ENCODE results near the gene GOLGA6L2.
"Not testable (repeated sequence)": the region's sequence is repeated elsewhere in the genome, so short reads cannot be mapped to it uniquely, and the experiment has no call there.

GOLGA6L2 gene

GRCh38 chr15:23422946-23423708 is 23.9 kb downstream of the GOLGA6L2 start:
- DNase-seq: no peak

DNA sequence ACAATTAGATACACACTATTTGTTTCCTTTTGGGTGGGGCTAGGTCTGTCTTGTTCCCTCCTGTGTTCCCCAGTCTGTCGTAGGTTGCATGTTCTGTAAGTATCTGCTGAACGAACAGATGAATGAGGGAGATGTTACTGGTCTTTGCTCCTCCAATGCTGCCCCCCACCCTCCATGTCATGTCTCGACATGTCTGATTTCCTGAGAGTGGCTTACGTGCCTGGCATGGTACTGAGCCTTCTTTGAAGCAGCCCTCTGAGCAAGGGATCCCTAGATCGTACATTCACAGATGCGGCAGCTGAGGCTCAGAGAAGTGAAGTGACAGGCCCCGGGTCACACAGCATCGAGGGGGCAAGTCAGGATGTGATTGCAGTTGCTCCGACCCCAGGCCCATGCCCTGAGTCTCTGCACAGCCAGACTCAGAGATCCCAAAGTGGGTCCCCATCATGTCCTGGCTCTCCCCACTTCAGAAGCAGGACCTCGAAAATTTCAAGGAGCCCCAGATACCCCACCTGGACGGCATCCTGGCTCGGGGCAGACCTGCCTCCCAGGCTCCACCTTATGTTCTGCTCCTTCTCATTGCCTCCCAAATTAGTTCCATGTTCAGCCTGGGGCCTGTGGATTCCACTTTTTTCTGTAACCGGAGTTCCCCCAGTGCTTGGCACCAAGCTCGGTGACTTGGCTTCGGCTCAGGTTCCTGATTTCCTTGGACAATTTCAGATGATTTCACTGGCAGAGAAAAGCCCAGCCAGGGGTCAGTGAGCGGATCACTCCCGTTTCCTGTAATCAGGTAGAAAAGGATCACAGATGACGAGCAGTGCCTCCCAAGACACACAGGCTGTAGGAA is 24.7 kb downstream of the GOLGA6L2 start:
- DNase-seq: no peak

GRCh38 chr15:23420806-23421575 is 26.1 kb downstream of the GOLGA6L2 start:
- no peak for DNase-seq

- no peak for DNase-seq
Measured at GRCh38 chr15:23416349-23417276, 30.4 kb downstream of the GOLGA6L2 start.

DNA sequence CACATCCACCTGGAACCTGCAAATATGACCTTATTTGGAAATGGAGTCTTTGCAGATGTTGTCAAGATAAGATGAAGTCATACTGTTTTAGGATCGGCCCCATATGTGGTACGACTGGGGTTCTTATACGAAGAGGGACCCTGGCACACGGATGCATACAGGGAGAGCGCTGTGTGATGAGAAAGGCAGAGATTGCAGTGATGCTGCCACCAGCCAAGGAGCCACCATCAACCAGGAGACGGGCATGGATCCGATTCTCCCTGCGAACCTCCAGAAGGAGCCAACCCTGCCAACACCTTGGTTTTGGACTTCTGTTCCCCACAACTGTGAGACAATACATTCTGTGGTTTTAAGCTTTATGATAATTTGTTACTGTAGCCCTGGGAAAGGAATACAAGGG is 31.2 kb downstream of the GOLGA6L2 start:
- not testable (repeated sequence) for DNase-seq

DNA sequence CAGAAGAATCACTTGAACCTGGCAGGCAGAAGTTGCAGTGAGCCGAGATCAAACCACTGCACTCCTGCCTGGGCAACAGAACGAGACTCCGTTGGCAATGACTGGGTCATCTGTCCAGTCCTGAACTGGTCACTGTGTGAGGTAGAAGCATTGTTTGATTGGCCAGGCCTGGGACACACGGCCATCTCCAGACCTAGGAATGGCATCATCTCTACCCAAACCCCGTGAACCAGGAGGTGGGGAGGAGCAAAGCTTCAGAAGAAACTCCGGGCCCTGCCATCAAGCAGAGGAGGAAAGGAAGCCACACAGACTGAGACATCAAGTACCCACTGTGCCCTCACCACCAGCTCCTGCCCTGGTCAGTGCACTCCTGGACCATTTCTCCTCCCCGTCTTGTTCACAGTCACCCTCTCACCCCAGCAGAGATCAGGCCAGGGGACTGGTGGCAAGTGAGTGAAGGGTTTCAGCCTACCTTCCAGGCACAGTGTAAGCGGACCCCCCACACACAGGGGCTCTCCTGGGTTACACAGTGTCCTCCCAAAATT is 31.6 kb downstream of the GOLGA6L2 start:
- no peak for DNase-seq

GRCh38 chr15:23412881-23413600 is 34.0 kb downstream of the GOLGA6L2 start:
- DNase-seq: not testable (repeated sequence)

- DNase-seq: no peak
Measured at GRCh38 chr15:23411841-23412240, 35.2 kb downstream of the GOLGA6L2 start.

DNA sequence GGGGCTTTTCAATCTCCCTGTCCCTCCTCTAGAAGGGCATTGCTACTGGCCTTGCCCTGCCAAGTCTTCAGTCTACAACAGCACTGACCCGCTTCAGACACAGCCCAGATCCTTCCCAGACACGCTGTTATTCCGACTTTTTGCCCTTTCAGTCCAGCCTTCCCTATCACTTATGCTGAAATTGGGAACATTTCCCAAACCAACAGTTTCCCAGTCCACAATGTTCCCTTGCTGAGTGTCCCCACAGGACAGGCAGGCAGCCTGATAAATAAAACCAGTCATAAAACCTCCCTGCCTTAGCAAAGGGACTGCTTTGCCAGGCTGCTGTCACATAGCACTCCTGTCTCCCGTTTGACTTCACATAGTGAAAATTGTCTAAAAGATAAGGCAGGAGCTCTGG is 43.5 kb downstream of the GOLGA6L2 start:
- DNase-seq: no peak

GRCh38 chr15:23402544-23402943 is 44.5 kb downstream of the GOLGA6L2 start:
- DNase-seq: no peak

DNA sequence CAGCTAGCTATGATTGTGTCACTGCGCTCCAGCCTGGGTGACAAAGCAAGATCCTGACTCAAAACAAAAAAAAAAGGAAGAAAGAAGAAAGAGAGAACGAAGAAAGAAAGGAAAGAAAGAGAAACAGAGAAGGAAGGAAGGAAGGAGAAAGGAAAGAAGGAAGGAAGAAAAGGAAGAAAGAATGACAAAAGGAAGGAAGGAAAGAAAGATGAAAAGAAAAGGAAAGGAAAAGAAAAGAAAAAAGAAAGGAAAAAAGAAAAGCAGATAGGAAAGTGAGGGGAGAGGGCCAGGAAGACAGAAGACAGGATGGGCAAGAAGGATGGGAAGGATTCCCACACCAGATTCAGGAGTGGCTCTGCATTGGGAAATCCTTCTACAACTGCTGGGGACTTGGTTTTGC is 44.9 kb downstream of the GOLGA6L2 start:
- DNase-seq: no peak

- DNase-seq: no peak
Measured at GRCh38 chr15:23401627-23402026, 45.4 kb downstream of the GOLGA6L2 start.

- not testable (repeated sequence) for DNase-seq
Measured at GRCh38 chr15:23399207-23399606, 47.8 kb downstream of the GOLGA6L2 start.

DNA sequence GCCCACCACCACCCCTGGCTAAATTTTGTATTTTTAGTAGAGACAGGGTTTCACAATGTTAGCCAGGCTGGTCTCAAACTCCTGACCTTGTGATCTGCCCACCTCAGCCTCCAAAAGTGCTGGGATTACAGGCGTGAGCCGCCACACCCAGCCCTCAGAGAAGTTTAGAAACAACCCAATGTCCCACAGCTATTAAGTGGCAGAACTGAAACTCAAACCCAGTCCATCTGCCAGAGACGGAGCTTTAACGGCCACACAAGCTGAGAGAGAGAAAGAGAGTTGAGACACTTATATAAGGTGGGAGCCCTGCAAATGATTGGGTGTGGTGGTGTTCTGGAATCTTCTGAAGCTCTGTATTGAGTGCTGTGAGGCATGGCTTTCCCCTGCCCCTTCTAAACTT is 48.7 kb downstream of the GOLGA6L2 start:
- not testable (repeated sequence) for DNase-seq

DNA sequence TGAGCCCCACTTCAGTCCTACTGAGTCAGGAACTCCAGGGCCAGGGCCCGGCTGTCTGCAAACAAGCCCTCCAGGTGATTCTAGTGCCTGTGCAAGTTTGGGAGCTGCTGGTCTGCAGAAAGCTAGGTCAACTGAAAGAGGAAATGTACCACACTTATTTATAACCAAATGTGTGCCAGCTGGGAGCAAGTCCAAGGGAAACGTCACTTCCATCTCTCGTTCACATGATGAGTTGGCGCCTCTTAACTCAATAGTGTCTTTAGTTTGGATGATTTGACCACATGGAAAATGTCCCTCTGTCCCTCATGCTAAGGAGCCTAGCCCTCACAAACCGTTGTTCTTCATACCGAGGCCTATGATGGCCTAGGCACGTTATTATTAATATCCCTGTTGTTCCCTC is 49.3 kb downstream of the GOLGA6L2 start:
- no peak for DNase-seq

DNA sequence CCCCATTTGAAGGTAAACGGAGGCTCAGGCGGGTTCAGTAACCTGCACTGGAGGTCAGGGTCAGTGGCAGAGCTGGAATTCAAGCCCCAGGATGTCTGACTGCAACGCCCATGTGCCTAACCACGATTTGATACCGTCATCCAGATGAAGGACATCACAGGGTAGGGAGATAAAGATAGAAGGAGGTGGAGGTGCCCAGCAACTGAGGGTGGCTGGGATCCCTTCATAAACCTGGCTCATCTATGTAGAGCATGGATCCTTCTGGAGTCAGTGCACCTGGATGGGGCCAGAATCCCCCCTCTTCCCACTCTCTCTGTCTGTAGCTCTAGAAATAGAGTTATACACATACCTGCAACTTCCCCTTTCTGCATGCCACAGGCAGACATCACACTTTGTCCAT is 51.2 kb downstream of the GOLGA6L2 start:
- DNase-seq: no peak

DNA sequence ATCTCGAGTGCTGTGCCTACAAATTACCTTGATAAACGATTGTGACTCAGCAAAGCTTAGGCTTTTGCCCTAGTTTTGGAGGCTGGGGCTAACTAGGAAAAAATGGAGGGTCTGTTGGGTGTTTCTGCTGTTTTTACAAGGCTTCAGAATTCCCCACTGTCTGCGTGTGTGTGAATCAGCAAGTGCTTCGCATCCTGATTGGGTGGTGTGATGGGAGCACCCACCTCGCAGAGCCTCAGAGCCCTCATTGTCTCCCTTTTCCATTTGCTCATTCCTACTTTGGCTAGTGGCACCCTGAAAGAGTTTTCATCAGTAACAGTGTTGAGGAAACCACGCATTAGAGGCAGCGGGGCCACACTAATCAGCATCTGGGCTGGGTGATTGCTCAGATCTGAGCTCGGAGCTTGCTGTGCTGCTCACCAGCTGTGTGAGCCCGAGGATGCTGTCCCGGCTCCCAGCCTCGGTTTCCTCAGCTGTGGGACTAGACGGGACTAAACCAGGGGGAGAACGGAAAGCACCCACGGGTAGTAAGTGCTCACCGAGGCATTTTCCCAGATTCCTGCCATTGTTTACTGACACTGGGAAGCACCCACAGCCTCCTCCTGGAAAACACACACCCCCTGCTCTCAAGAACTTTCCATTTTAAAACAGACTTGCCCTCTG is 51.9 kb downstream of the GOLGA6L2 start:
- no peak for DNase-seq

Data from hematopoietic multipotent progenitor cell treated with erythropoietin and hydrocortisone succinate and interleukin-3 and kit ligand, for 4 days (in vitro differentiated cells).